HepG2 (cell line): ENCODE results near the gene PSORS1C2. TPM values are rescaled to one million over a fixed set of nuclear protein-coding genes. Genes with fewer than 3 reads are reported as not detected.

Experiments
- ATAC-seq: fragments of 200-7000 bp; cut with Tn5 transposase; 3 replicates; pipeline ENCODE4 v1.9.1; 2020; ENCODE audit warnings: mild to moderate bottlenecking, moderate library complexity
- BruUV-seq: library from RNA; stranded (reverse); fragments of 400-500 nt; replicated peaks from 2 replicates; lab custom pipeline; 2021; lab: Mats Ljungman, UMichigan
- CTCF ChIA-PET: fragments of 300-600 bp; formaldehyde crosslinking; extraction: SDS; loops from one replicate; lab custom pipeline; 2021; ENCODE audit warnings: low total read pairs, inconsistent platforms, low intra/inter-chr PET ratio; lab: Yijun Ruan, JAX
- POLR2A ChIA-PET: fragments of 350-600 bp; sonication (Branson Sonifier 250); formaldehyde crosslinking; loops from one replicate; lab custom pipeline; 2020; ENCODE audit warnings: antibody characterized with exemption, inconsistent platforms; lab: Yijun Ruan, JAX
- DNase-seq: peaks from one replicate; pipeline ENCODE4 v3.0.0-alpha.2; 2015; ENCODE audit warnings: low spot score
- FAIRE-seq: peaks from 3 replicates; lab custom pipeline; 2011; peaks lifted over from hg19 to GRCh38; lab: Jason Lieb, UNC
- H2AFZ ChIP-seq: one replicate; pipeline ENCODE4 v1.6.1; 2011; ENCODE audit warnings: low read length, inconsistent platforms
- H3K27ac ChIP-seq: fragments of 300-600 bp; 3 replicates; pipeline ENCODE4 v1.8.0; 2011; ENCODE audit warnings: mixed run types, mild to moderate bottlenecking, mixed read lengths, low read length, inconsistent platforms; ENCODE audit not compliant: insufficient read depth; ENCODE audit errors: extremely low read length
- H3K27me3 ChIP-seq, 2 experiments: fragments of 200-600 bp in 1 of 2; 2 replicates in 1 of 2; 3 replicates in 1 of 2; pipeline versions ENCODE4 v1.6.0 to v1.8.0; 2011; ENCODE audit warnings: low read length in 2 of 2, mild to moderate bottlenecking in 2 of 2, moderate library complexity in 2 of 2, inconsistent platforms in 1 of 2; ENCODE audit not compliant: insufficient read depth in 2 of 2, control insufficient read depth in 1 of 2
- H3K36me3 ChIP-seq, 2 experiments: fragments of 200-600 bp in 1 of 2; replicated peaks in 1 of 2; 2 replicates in 1 of 2; 3 replicates in 1 of 2; pipeline versions ENCODE4 v1.5.1 to v1.8.0; 2011; ENCODE audit warnings: low read length in 2 of 2, inconsistent platforms in 1 of 2; ENCODE audit not compliant: insufficient read depth in 2 of 2, control insufficient read depth in 1 of 2
- H3K4me1 ChIP-seq: 2 replicates; pipeline ENCODE4 v1.5.1; 2012; ENCODE audit warnings: low read length, inconsistent platforms; ENCODE audit not compliant: insufficient read depth
- H3K4me2 ChIP-seq: 2 replicates; pipeline ENCODE4 v1.6.0; 2011; ENCODE audit warnings: low read depth, low read length, inconsistent platforms
- H3K4me3 ChIP-seq, 3 experiments: fragments of 200-600 bp in 1 of 3; sonication (generic), shearing (Covaris generic) in 1 of 3; replicated peaks in 1 of 3; 2 replicates each; pipeline ENCODE4 v1.5.1; 2011 to 2016; ENCODE audit warnings: low read length in 3 of 3, inconsistent platforms in 2 of 3, low read depth in 2 of 3, mild to moderate bottlenecking in 2 of 3, control low read depth in 1 of 3, mixed read lengths in 1 of 3; ENCODE audit not compliant: insufficient read depth in 1 of 3
- H3K79me2 ChIP-seq: one replicate; pipeline ENCODE4 v1.6.1; 2011; ENCODE audit warnings: low read length, inconsistent platforms; ENCODE audit not compliant: insufficient read depth
- H3K9ac ChIP-seq: 2 replicates; pipeline ENCODE4 v1.6.0; 2011; ENCODE audit warnings: mild to moderate bottlenecking, low read depth, low read length, inconsistent platforms; ENCODE audit not compliant: insufficient read depth
- H3K9me3 ChIP-seq: 2 replicates; pipeline ENCODE4 v1.5.1; 2012; ENCODE audit warnings: mild to moderate bottlenecking, low read length
- H4K20me1 ChIP-seq: 2 replicates; pipeline ENCODE4 v1.6.0; 2011; ENCODE audit warnings: inconsistent platforms, mild to moderate bottlenecking, low read length, moderate library complexity; ENCODE audit not compliant: insufficient read depth
- CEBPB ChIP-seq: IDR thresholded peaks from 2 replicates; pipeline ENCODE4 v1.6.1; 2011; ENCODE audit warnings: low read depth, low read length, improper control_type of control experiment, borderline replicate concordance
- DBP ChIP-seq: sonication (generic); formaldehyde crosslinking; IDR thresholded peaks from 2 replicates; pipeline ENCODE4 v1.4.0; 2020; ENCODE audit warnings: missing genetic modification reagents; ENCODE audit errors: not compliant biosample characterization
- GABPB1 ChIP-seq: IDR thresholded peaks from 2 replicates; pipeline ENCODE4 v1.6.1; 2016; ENCODE audit warnings: mild to moderate bottlenecking, missing genetic modification reagents, moderate library complexity, missing compliant biosample characterization
- HCFC1 ChIP-seq: fragments of 150-350 bp; IDR thresholded peaks from 2 replicates; pipeline ENCODE4 v1.6.1; 2014; ENCODE audit warnings: low read depth, low read length
- MTF2 ChIP-seq: sonication (generic); formaldehyde crosslinking; IDR thresholded peaks from 2 replicates; pipeline ENCODE4 v1.5.0; 2020; ENCODE audit warnings: missing genetic modification reagents, borderline replicate concordance
- REXO4 ChIP-seq: sonication (generic); formaldehyde crosslinking; IDR thresholded peaks from 2 replicates; pipeline ENCODE4 v1.8.0; 2022; ENCODE audit warnings: missing genetic modification reagents, mild to moderate bottlenecking, borderline replicate concordance
- THYN1 ChIP-seq: sonication (generic); formaldehyde crosslinking; IDR thresholded peaks from 2 replicates; pipeline ENCODE4 v1.8.1; 2023; ENCODE audit warnings: low read depth, mild to moderate bottlenecking, moderate library complexity, missing genetic modification reagents, borderline replicate concordance
- ZBTB40 ChIP-seq, 2 experiments: fragments of 450-650 bp in 1 of 2; sonication (generic) in 1 of 2; formaldehyde crosslinking in 1 of 2; IDR thresholded peaks; 2 replicates each; pipeline versions ENCODE4 v1.6.1 to v1.8.0; 2016 to 2022; ENCODE audit warnings: antibody characterized with exemption in 1 of 2, mild to moderate bottlenecking in 1 of 2, missing genetic modification reagents in 1 of 2
- ZNF33A ChIP-seq: sonication (generic); formaldehyde crosslinking; IDR thresholded peaks from 2 replicates; pipeline ENCODE4 v1.5.1; 2020; ENCODE audit warnings: missing genetic modification reagents, mild to moderate bottlenecking, moderate library complexity, borderline replicate concordance
- ZNF629 ChIP-seq: sonication (generic); formaldehyde crosslinking; conservative IDR thresholded peaks from 2 replicates; pipeline ENCODE4 v1.5.0; 2020; ENCODE audit warnings: missing genetic modification reagents
- ZNF83 ChIP-seq: sonication (generic); formaldehyde crosslinking; IDR thresholded peaks from 2 replicates; pipeline ENCODE4 v1.4.0; 2020; ENCODE audit warnings: missing genetic modification reagents, mild to moderate bottlenecking, borderline replicate concordance
- WGBS: methylation state at CpG from one replicate; pipeline ENCODE4 v1.1.6; 2017; ENCODE audit warnings: low lambda C conversion rate; 5-methylcytosine and 5-hydroxymethylcytosine counted together
- in situ Hi-C: cut with HindIII; loops from 2 replicates; pipeline ENCODE4 v1.10.0; 2017; ENCODE audit warnings: low pct_unique_long_range_greater_than_20kb; ENCODE audit not compliant: extremely low pct_ligation_motif_present
- intact Hi-C: fragments of 100-400 bp; cut with micrococcal nuclease; formaldehyde crosslinking; loops from one replicate; pipeline ENCODE4 v1.10.0; 2022; ENCODE audit not compliant: unreplicated experiment
- polyA plus RNA-seq, 8 experiments: library from polyadenylated mRNA; depleted of rRNA in 3 of 8; stranded (reverse) in 7 of 8; unstranded in 1 of 8; fragments of >200 nt; fragmentation: Illumina TruSeq in 4 of 8; extraction: Trizol in 4 of 8; gene quantifications; 2 replicates each; pipeline versions ENCODE4 v1.2.1 to v1.2.3, GENCODE V29; 2011 to 2016; ENCODE audit warnings: low read depth in 4 of 8, missing spikeins in 1 of 8, mixed read lengths in 1 of 8; ENCODE audit not compliant: insufficient read depth in 1 of 8
- total RNA-seq, 5 experiments: library from RNA; depleted of rRNA; stranded (reverse); fragments of >200 nt; fragmentation: Illumina TruSeq; extraction: Trizol; gene quantifications; 2 replicates each; pipeline ENCODE4 v1.2.3, GENCODE V29; 2016; ENCODE audit warnings: low read depth in 1 of 5

Gene PSORS1C2
- total and polyA plus RNA-seq, 2 of the 13 experiments (the other 11 are each of a cell fraction or from before 2014, with no cell fraction given) = not detected

DNA sequence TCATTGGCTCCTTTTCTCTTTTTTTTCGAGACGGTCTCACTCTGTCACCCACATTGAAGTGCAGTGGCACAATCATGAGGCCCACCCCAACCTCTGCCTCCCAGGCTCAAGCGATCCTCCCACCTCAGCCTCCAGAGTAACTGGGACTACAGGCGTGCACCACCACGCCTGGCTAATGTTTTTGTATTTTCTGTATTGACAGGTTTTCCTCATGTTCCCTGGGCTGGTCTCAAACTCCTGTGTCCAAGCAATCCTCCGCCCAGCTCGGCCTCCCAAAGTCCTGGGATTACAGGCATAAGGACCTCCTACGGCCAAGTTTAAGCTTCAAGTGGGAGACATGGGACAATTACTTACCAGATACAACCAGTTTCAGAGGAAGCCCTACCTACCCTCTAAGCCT lies 41.0 kb upstream of the PSORS1C2 start:
- WGBS = 97% methylated on average over 8 of the region's 8 CpGs
- no TSS peak for BruUV-seq
- H3K27me3 ChIP-seq = no peaks in the 10 kb centered on the region
- no peak for FAIRE-seq
- no peak overlapping the region for H3K4me2 ChIP-seq
- no peak for DNase-seq
- POLR2A ChIA-PET = no interaction called here
- intact Hi-C loops (no loop called here), in situ Hi-C loops (no loop called here)
- H2AFZ ChIP-seq = no peak overlapping the region
- H4K20me1 ChIP-seq = peaks cover 4% of the 10 kb centered on the region; the same call in 1 of the 2 replicates
- ATAC-seq = no peak
- no peaks in the 10 kb centered on the region for H3K9me3 ChIP-seq
- H3K4me3 ChIP-seq = no peak overlapping the region
- H3K9ac ChIP-seq = no peak overlapping the region
- peaks cover 22% of the 10 kb centered on the region for H3K4me1 ChIP-seq
- peaks cover 44% of the 10 kb centered on the region for H3K79me2 ChIP-seq
- CTCF ChIA-PET = no interaction called here
- H3K36me3 ChIP-seq = peaks cover 11 to 48% of the 10 kb centered on the region in 2 experiments
- H3K27ac ChIP-seq = no peak overlapping the region
- TF ChIP-seq HCFC1 = no peak
- no peak for TF ChIP-seq CEBPB
- no peak for TF ChIP-seq THYN1 (CRISPR knock-in tag)
- no peak for TF ChIP-seq ZNF629
- no peak for TF ChIP-seq DBP (CRISPR knock-in tag)
- no peak for TF ChIP-seq MTF2 (CRISPR knock-in tag)
- no peak for TF ChIP-seq ZBTB40 (IDR thresholded peaks at IDR 0.05)
- no peak for TF ChIP-seq ZBTB40 (CRISPR knock-in tag; IDR thresholded peaks at IDR 0.05)
- TF ChIP-seq ZNF83 = no peak
- TF ChIP-seq ZNF33A = no peak
- no peak for TF ChIP-seq GABPB1 (CRISPR knock-in tag)
- TF ChIP-seq REXO4 = no peak
